Neutrophil (primary cell): Measurements from ENCODE around the gene SPDL1.

Source experiments
- H3K27ac ChIP-seq: fragments of 200-600 bp; sonication (generic); 2 replicates; pipeline ENCODE4 v1.5.1; 2016; ENCODE audit warnings: mild to moderate bottlenecking, moderate library complexity
- H3K27me3 ChIP-seq: fragments of 200-600 bp; sonication (generic); 2 replicates; pipeline ENCODE4 v1.6.0; 2016; ENCODE audit warnings: mild to moderate bottlenecking
- H3K36me3 ChIP-seq: fragments of 200-600 bp; sonication (generic); 2 replicates; pipeline ENCODE4 v1.5.1; 2017
- H3K4me1 ChIP-seq, 2 experiments: fragments of 200-600 bp in 1 of 2; sonication (generic) in 1 of 2; 1 replicate in 1 of 2; 2 replicates in 1 of 2; pipeline versions ENCODE4 v1.5.1 to v1.6.1; 2013 to 2016; ENCODE audit warnings: low read depth in 1 of 2, low read length in 1 of 2, mild to moderate bottlenecking in 1 of 2, moderate library complexity in 1 of 2; ENCODE audit not compliant: control insufficient read depth in 1 of 2, insufficient read depth in 1 of 2
- H3K4me3 ChIP-seq, 2 experiments: fragments of 200-600 bp in 1 of 2; sonication (generic) in 1 of 2; 1 replicate in 1 of 2; 2 replicates in 1 of 2; pipeline ENCODE4 v1.5.1; 2013 to 2016; ENCODE audit warnings: low read depth in 1 of 2, low read length in 1 of 2, mild to moderate bottlenecking in 1 of 2, moderate library complexity in 1 of 2
- H3K9me3 ChIP-seq: fragments of 200-600 bp; sonication (generic); 2 replicates; pipeline ENCODE4 v1.5.1; 2016
- CTCF ChIP-seq: fragments of 200-600 bp; sonication (generic); IDR thresholded peaks from 2 replicates; pipeline ENCODE4 v1.5.1; 2016; ENCODE audit warnings: antibody characterized with exemption

The SPDL1 gene

GRCh38 chr5:169635936-169636335 lies 52.4 kb downstream of the SPDL1 start:
- no peak for TF ChIP-seq CTCF
- H3K9me3 ChIP-seq, result no peaks in the 10 kb centered on the region
- no peak overlapping the region for H3K4me3 ChIP-seq
- no peak overlapping the region for H3K27ac ChIP-seq
- peaks cover 11% of the 10 kb centered on the region for H3K36me3 ChIP-seq
- H3K27me3 ChIP-seq, result no peaks in the 10 kb centered on the region
- H3K4me1 ChIP-seq, result peaks cover 40 to 41% of the 10 kb centered on the region in 2 experiments

- Histone ChIP-seq H3K9me3 (no peaks in the 10 kb centered on the region), H3K27me3 (no peaks in the 10 kb centered on the region), H3K4me1 (peaks cover 46 to 47% of the 10 kb centered on the region in 2 experiments), H3K27ac (peak overlapping the region; percentile 97), H3K4me3 (peak overlapping the region; percentile 78 to 96), H3K36me3 (peaks cover 14% of the 10 kb centered on the region)
- no peak for TF ChIP-seq CTCF
Measured at GRCh38 chr5:169636477-169637084, 53.0 kb downstream of the SPDL1 start.

- Histone ChIP-seq H3K9me3 (no peaks in the 10 kb centered on the region), H3K27ac (peak within 1 kb of the TSS; percentile 97), H3K27me3 (no peaks in the 10 kb centered on the region), H3K36me3 (peaks cover 14% of the 10 kb centered on the region), H3K4me1 (peaks cover 48 to 52% of the 10 kb centered on the region in 2 experiments), H3K4me3 (peak within 1 kb of the TSS; percentile 78 to 96)
- peak; percentile 45 for TF ChIP-seq CTCF
Measured at GRCh38 chr5:169637085-169637548, 53.5 kb downstream of the SPDL1 start, which contains the start of gene DOCK2. TSS of gene DOCK2 (plus strand) at chr5:169637275. CDS start at chr5:169637327, 52 bp downstream.

- no peaks in the 10 kb centered on the region for H3K27me3 ChIP-seq
- H3K9me3 ChIP-seq, result no peaks in the 10 kb centered on the region
- TF ChIP-seq CTCF, result no peak
- H3K36me3 ChIP-seq, result peaks cover 14% of the 10 kb centered on the region
- H3K4me1 ChIP-seq, result peaks cover 48 to 57% of the 10 kb centered on the region in 2 experiments
- H3K4me3 ChIP-seq, result peak overlapping the region; percentile 78 to 96
- peak overlapping the region; percentile 97 for H3K27ac ChIP-seq
Measured at GRCh38 chr5:169637549-169638121, 54.1 kb downstream of the SPDL1 start.

GRCh38 chr5:169641253-169641652 lies 57.7 kb downstream of the SPDL1 start:
- H3K4me1 ChIP-seq, result peaks cover 47 to 59% of the 10 kb centered on the region in 2 experiments
- TF ChIP-seq CTCF, result no peak
- peaks cover 21% of the 10 kb centered on the region for H3K36me3 ChIP-seq
- no peak overlapping the region for H3K4me3 ChIP-seq
- H3K27me3 ChIP-seq, result no peaks in the 10 kb centered on the region
- H3K9me3 ChIP-seq, result no peaks in the 10 kb centered on the region
- H3K27ac ChIP-seq, result peak overlapping the region; percentile 27
